Stimulated activated CD8-positive, alpha-beta memory T cell treated with anti-CD3 and anti-CD28 coated beads, Interleukin-7, amount 100 ng/mL, for 4 hours (primary cell): ENCODE results near the gene CLK3.
"Not testable (repeated sequence)": the region's sequence is repeated elsewhere in the genome, so short reads cannot be mapped to it uniquely, and the experiment has no call there.

Experiments used
- DNase-seq, 2 donors: peaks; one replicate each; pipeline ENCODE4 v3.0.0-alpha.2; 2020; ENCODE audit warnings: low read depth in 2 of 2

The CLK3 gene

DNA sequence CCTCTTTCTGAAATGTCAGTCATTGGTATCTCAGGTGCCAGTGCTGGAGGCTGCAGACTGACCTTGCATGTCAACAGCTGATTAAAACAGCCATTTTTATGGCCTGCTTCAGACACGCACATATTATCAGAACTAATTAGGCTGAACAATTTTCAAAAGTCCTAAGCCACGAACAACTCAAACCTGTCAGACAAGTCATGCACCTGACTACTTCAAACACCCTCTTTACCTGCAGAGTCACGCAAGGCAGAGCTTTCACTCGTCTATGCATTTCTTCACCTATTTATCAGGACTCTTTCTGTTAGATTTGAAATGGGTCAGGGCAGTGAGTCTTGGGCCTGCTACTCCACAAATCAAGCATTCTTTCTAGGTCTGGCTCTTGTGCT is 26.7 kb downstream of the CLK3 start:
- DNase-seq, result no peak

DNA sequence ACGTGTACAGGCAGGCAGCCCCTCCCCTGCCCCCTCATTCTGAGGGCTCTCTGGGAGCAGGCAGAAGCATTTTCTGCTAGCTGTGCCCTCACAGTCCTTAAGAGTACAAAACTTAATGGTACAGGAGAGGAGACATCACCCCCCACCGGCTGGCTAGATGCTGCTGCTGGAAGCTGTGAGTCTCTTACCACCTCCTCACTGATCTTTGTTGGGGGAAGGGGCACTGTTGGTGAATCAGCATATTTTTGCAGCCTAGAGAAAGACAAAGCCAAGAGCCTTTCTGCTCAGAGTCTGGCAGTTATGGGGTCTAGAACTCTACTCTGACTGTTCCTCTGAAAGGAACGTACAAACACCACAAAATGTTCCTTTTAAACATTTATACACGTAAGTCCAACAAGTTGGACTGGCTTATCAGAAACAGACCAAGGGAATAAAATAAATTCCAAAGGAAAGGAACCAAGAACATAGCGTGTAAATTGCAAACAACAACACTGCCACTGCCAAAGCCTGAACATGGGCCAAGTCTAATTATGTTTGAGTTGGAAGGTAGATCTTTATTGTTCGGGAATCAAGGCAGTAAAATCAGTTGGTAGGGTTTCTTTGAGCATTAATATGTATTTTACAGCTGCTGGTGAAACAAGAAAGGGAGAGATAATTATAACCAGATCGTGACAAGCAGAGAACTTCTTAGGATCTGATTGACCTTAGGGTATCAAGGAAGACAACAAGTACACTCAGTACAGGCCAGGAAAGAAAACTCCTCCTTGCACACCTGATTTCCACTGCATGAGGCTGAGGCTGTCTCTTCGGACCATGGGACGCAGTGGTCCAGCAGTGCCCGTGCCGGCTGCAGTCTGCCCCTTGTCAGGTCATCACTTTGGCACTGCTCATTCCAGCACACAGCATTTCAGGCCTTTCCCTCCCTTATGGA is 27.4 kb downstream of the CLK3 start:
- no peak for DNase-seq

DNA sequence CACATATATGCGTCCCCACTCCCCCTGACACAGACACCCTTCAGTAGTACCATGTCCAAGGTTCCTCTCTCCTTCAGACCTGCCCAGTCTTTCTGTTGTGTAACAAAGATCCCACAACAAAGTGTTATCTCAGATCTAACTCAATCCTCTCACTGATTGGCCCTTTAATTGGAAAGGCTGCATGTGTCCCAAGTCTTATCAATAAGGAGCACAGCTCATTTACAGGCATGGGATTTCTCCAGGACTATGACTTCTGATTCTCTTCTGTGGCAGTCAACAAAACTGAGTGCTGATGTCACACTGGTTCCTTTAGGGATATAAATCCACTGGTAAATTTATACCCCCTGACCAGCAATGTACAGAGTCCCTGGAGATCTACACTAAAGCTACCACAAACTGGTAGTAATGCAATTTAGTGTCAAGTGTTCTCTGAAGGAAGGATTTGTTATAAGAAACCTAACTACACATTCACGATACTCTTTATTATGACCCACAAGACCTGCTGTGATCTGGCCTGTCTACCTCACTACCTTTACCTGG is 28.1 kb downstream of the CLK3 start:
- no peak for DNase-seq

DNA sequence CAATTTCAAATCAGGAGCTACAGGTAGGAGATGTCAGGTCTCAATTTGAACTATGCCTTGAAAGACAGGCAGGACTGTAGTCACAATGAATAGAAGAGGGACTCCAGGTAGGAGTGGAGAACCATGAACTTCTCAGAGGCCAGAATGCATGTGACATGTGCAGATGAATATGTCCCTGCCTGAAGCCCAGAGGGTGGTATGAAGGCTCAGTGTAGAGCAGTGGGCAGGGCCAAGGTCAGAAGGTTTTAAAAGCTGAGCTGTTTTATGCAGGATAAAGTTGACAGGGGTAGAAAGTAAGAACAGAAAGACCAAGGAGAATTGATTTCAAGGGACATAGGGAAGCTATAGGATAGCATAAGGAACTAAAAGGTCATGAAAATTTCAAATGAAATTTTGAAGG is 30.8 kb downstream of the CLK3 start:
- no peak for DNase-seq

- DNase-seq, result no peak
Measured at GRCh38 chr15:74648051-74648842, 32.6 kb downstream of the CLK3 start.

DNA sequence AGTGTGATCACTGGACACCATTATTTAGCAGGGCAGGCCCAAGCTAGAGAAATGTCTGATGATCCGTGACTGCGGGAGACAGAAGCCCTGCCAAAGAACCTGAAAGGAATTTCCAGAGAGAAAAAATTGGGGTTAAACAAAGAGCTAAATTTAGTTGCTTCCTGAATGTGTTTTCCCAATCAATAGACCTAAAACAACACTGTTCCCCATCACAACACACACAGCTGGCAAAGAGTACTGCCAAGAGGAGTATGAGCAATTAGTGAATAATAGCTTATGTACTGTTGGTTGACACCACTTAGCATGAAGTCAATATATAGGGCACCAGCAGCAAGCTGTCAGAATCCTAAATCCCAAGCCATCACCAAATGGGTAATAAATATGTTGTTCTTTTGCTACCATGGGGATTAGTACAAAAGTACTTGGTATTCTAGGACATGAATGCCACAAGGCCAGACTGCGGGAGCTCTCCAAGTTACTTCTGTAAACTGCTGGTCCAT is 35.7 kb downstream of the CLK3 start:
- DNase-seq, result no peak

GRCh38 chr15:74653426-74654102 is 37.9 kb downstream of the CLK3 start:
- DNase-seq, result no peak

- no peak for DNase-seq
Measured at GRCh38 chr15:74655424-74655823, 39.8 kb downstream of the CLK3 start.

- DNase-seq, result no peak
Measured at GRCh38 chr15:74656935-74657535, 41.4 kb downstream of the CLK3 start.

- no peak for DNase-seq
Measured at GRCh38 chr15:74657846-74658245, 42.2 kb downstream of the CLK3 start.

DNA sequence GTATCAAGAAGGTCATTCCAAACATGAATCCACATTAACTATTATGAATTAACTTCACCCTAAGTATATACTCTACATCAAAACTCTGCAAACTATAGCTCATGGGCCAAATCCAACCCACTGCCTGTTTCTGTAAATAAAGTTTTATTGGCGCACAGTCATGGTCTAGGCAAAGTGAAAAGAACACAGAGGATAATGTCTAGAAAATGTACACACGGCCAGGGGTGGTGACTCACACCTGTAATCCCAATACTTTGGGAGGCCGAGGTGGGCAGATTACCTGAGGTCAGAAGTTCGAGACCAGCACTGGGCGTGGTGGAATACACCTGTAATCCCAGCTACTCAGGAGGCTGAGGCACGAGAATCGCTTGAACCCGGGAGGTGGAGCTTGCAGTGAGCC is 45.6 kb downstream of the CLK3 start:
- DNase-seq, result not testable (repeated sequence)

GRCh38 chr15:74662064-74662860 is 46.6 kb downstream of the CLK3 start:
- DNase-seq, result no peak

GRCh38 chr15:74663303-74664027 is 47.8 kb downstream of the CLK3 start:
- no peak for DNase-seq

GRCh38 chr15:74664028-74664616 is 48.5 kb downstream of the CLK3 start:
- no peak for DNase-seq

GRCh38 chr15:74664670-74665069 is 49.0 kb downstream of the CLK3 start:
- no peak for DNase-seq

DNA sequence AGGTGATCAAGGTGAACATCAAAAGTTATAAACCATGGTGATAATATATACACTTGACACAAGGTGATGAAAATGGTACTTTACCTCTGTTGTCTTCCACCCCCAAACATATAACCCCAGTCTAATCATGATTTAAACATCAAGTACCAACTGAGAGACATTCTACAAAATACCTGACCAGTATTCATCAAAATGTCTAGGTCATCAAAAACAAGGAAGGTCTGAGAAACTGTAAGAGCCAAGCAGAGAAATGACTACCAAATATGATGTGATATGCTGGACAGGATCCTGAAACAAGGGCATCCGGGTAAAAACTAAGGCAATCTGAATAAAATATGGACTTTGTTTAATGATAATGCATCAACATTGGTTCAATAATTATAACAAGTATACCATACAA is 52.3 kb downstream of the CLK3 start:
- DNase-seq, result no peak

DNA sequence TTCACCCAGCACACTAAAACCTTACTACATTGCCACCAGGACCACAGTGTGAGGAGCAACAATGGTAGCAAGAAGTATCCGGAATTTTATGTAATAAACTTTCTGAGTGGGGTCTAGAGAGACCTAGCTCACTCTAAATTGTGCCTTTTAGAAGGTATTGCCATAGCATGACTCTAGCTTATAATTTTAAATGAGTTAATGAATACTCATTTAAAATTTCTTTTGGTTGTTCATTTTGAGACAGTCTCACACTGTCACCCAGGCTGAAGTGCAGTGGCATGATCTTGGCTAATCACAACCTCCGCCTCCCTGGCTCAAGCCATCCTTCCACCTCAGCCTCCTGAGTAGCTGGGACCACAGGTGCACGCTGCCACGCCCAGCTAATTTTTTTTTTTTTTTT is 54.0 kb downstream of the CLK3 start:
- no peak for DNase-seq

DNA sequence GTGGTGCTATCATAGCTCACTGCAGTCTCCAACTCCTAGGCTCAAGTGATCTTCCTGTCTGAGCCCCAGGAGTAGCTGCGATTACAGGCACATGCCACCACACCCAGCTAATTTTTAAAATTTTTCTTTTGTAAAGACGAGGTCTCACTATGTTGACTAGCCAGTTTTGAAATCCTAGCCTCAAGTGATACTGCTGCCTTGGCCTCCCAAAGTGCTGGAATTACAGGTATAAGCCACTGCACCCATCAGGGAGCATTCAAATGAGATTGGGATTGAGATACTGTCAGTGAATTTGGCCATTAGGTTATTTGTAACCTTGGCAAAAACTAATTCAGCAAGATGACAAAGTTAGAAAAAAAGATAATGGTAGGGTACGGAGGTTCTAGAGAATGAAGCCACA is 58.5 kb downstream of the CLK3 start:
- DNase-seq, result no peak

GRCh38 chr15:74676801-74677200 is 61.2 kb downstream of the CLK3 start:
- DNase-seq, result no peak
